Vagina (tissue), 2 donors: ENCODE data around the gene PTF1A. TPM values are rescaled to one million over a fixed set of nuclear protein-coding genes. Genes with fewer than 3 reads are reported as not detected.

Experiments
- DNase-seq, 2 donors: peaks; one replicate each; pipeline ENCODE4 v3.0.0-alpha.2; 2017; ENCODE audit errors: extremely low spot score in 2 of 2
- H3K27ac ChIP-seq: fragments of 200-600 bp; sonication (generic); one replicate; pipeline ENCODE4 v1.5.1; 2019
- H3K27me3 ChIP-seq: fragments of 200-600 bp; sonication (generic); one replicate; pipeline ENCODE4 v1.5.1; 2019
- H3K36me3 ChIP-seq, 2 donors: fragments of 200-600 bp; sonication (generic); one replicate each; pipeline ENCODE4 v1.5.1; 2017 to 2019
- H3K4me1 ChIP-seq: fragments of 200-600 bp; sonication (generic); one replicate; pipeline ENCODE4 v1.5.1; 2019
- H3K4me3 ChIP-seq, 2 donors: fragments of 200-600 bp; sonication (generic); 1 replicate in 1 of 2; 2 replicates in 1 of 2; pipeline ENCODE4 v1.5.1; 2016 to 2019
- H3K9me3 ChIP-seq: fragments of 200-600 bp; sonication (generic); one replicate; pipeline ENCODE4 v1.5.1; 2019
- POLR2A ChIP-seq, 2 donors: fragments of 450-650 bp; IDR thresholded peaks; one replicate each; pipeline ENCODE4 v1.6.1; 2017; ENCODE audit warnings: antibody characterized with exemption in 2 of 2, mild to moderate bottlenecking in 2 of 2, moderate library complexity in 2 of 2
- POLR2AphosphoS5 ChIP-seq, 2 donors: sonication (generic); formaldehyde crosslinking; IDR thresholded peaks; one replicate each; pipeline ENCODE4 v1.9.0; 2017; ENCODE audit warnings: antibody characterized with exemption in 2 of 2, mild to moderate bottlenecking in 2 of 2, low read depth in 1 of 2; ENCODE audit not compliant: insufficient read depth in 1 of 2
- intact Hi-C: fragments of 100-400 bp; cut with DNase I; formaldehyde crosslinking; loops from one replicate; pipeline ENCODE4 v1.15.1; 2023
- total RNA-seq: library from RNA; depleted of rRNA; stranded (reverse); fragments of >200 nt; gene quantifications from one replicate; pipeline ENCODE4 v1.2.3, GENCODE V29; 2016
- TF ChIP-seq, protein P1 (sequence below), 3 experiments: fragments of 450-650 bp in 2 of 3; fragments of 200-600 bp in 1 of 3; sonication (generic) in 1 of 3; IDR thresholded peaks; one replicate each; pipeline ENCODE4 v1.5.1; 2017 to 2019; ENCODE audit warnings: antibody characterized with exemption in 3 of 3, mild to moderate bottlenecking in 2 of 3, moderate library complexity in 2 of 3

Gene PTF1A
- total RNA-seq, 1 donor from 2014 or later, result not detected

- no peak for DNase-seq
- TF ChIP-seq POLR2AphosphoS5 (IDR thresholded peaks at IDR 0.05; ENCODE audit: insufficient read depth in 1 of 2, low read depth in 1 of 2), result no peak
- TF ChIP-seq, protein P1, sequence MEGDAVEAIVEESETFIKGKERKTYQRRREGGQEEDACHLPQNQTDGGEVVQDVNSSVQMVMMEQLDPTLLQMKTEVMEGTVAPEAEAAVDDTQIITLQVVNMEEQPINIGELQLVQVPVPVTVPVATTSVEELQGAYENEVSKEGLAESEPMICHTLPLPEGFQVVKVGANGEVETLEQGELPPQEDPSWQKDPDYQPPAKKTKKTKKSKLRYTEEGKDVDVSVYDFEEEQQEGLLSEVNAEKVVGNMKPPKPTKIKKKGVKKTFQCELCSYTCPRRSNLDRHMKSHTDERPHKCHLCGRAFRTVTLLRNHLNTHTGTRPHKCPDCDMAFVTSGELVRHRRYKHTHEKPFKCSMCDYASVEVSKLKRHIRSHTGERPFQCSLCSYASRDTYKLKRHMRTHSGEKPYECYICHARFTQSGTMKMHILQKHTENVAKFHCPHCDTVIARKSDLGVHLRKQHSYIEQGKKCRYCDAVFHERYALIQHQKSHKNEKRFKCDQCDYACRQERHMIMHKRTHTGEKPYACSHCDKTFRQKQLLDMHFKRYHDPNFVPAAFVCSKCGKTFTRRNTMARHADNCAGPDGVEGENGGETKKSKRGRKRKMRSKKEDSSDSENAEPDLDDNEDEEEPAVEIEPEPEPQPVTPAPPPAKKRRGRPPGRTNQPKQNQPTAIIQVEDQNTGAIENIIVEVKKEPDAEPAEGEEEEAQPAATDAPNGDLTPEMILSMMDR (IDR thresholded peaks at IDR 0.05), result no peak
- TF ChIP-seq POLR2A (IDR thresholded peaks at IDR 0.05), result no peak
- Histone ChIP-seq H3K9me3 (no peaks in the 10 kb centered on the region), H3K4me1 (no peaks in the 10 kb centered on the region), H3K27me3 (no peaks in the 10 kb centered on the region), H3K27ac (no peak overlapping the region), H3K4me3 (no peak overlapping the region), H3K36me3 (no peaks in the 10 kb centered on the region)
- intact Hi-C loops, result no loop called here
These were observed 41.5 kb upstream of the PTF1A start for GRCh38 chr10:23150610-23151009.

GRCh38 chr10:23151071-23151470 lies 41.0 kb upstream of the PTF1A start:
- no peak for DNase-seq
- Histone ChIP-seq H3K9me3 (no peaks in the 10 kb centered on the region), H3K27ac (no peak overlapping the region), H3K27me3 (no peaks in the 10 kb centered on the region), H3K36me3 (no peaks in the 10 kb centered on the region), H3K4me3 (no peak overlapping the region), H3K4me1 (no peaks in the 10 kb centered on the region)
- TF ChIP-seq POLR2AphosphoS5 (IDR thresholded peaks at IDR 0.05; ENCODE audit: insufficient read depth in 1 of 2, low read depth in 1 of 2) (no peak), POLR2A (IDR thresholded peaks at IDR 0.05) (no peak)
- TF ChIP-seq, protein P1 (IDR thresholded peaks at IDR 0.05), result no peak
- intact Hi-C loops, result no loop called here

- H3K36me3 ChIP-seq, result no peaks in the 10 kb centered on the region
These were observed 36.9 kb upstream of the PTF1A start for GRCh38 chr10:23155169-23155568.

GRCh38 chr10:23156447-23157150 lies 35.5 kb upstream of the PTF1A start:
- Histone ChIP-seq H3K27ac (no peak overlapping the region), H3K4me3 (no peak overlapping the region), H3K27me3 (no peaks in the 10 kb centered on the region), H3K9me3 (no peaks in the 10 kb centered on the region), H3K36me3 (no peaks in the 10 kb centered on the region), H3K4me1 (no peaks in the 10 kb centered on the region)
- intact Hi-C loops, result no loop called here
- TF ChIP-seq, protein P1 (IDR thresholded peaks at IDR 0.05), result no peak
- TF ChIP-seq POLR2AphosphoS5 (IDR thresholded peaks at IDR 0.05; ENCODE audit: insufficient read depth in 1 of 2, low read depth in 1 of 2), result no peak
- no peak for TF ChIP-seq POLR2A (IDR thresholded peaks at IDR 0.05)
- no peak for DNase-seq

More at GRCh38 chr10:23155169-23155568, 36.9 kb upstream of the PTF1A start:
- Histone ChIP-seq H3K9me3 (no peaks in the 10 kb centered on the region), H3K4me1 (no peaks in the 10 kb centered on the region), H3K27ac (no peak overlapping the region), H3K27me3 (no peaks in the 10 kb centered on the region), H3K4me3 (no peak overlapping the region)
- TF ChIP-seq POLR2AphosphoS5 (IDR thresholded peaks at IDR 0.05; ENCODE audit: insufficient read depth in 1 of 2, low read depth in 1 of 2) (no peak), POLR2A (IDR thresholded peaks at IDR 0.05) (no peak)
- TF ChIP-seq, protein P1 (IDR thresholded peaks at IDR 0.05), result no peak
- intact Hi-C loops, result no loop called here
- no peak for DNase-seq

- no peak overlapping the region for H3K4me3 ChIP-seq
- DNase-seq, result no peak
- H3K27me3 ChIP-seq, result no peaks in the 10 kb centered on the region
- no peaks in the 10 kb centered on the region for H3K36me3 ChIP-seq
- intact Hi-C loops, result no loop called here
- H3K27ac ChIP-seq, result no peak overlapping the region
- no peaks in the 10 kb centered on the region for H3K4me1 ChIP-seq
- no peaks in the 10 kb centered on the region for H3K9me3 ChIP-seq
- TF ChIP-seq, protein P1 (IDR thresholded peaks at IDR 0.05), result no peak
- TF ChIP-seq POLR2A (IDR thresholded peaks at IDR 0.05) (no peak), POLR2AphosphoS5 (IDR thresholded peaks at IDR 0.05; ENCODE audit: insufficient read depth in 1 of 2, low read depth in 1 of 2) (no peak)
These were observed 34.9 kb upstream of the PTF1A start for GRCh38 chr10:23157239-23157681.
